Measurements from ENCODE around the gene RXFP4. TPM values are rescaled to one million over a fixed set of nuclear protein-coding genes. Genes with fewer than 3 reads are reported as not detected.

RXFP4 gene
- total RNA-seq, 6 donors from 2014 or later, result not detected

DNA sequence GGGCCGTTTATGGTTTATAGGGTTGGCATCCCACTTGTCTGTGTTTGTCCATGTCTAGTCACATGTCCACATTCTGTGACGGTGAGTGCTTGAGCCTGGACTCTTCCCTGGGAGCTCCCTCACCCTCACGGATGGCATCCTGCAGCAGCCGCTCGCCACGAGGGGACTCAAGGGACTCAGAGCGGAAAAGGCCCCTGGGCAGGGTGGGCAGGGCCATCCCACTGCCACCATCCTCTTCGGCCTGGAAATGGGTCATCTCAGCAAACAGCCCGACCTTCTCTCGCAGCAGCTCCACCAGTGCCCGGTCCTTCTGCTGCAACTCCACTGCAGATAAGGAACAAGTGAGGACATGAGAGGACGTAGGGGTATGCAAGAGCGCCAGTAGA is 11.1 kb downstream of the RXFP4 start:
- no peak for DNase-seq
- Histone ChIP-seq H3K36me3 (peaks cover 81 to 100% (median 94%) of the 10 kb centered on the region in 4 donors), H3K27me3 (no peaks in the 10 kb centered on the region), H3K9me3 (no peaks in the 10 kb centered on the region), H3K4me3 (no peak overlapping the region), H3K27ac (peak overlapping the region in 2 of 4 donors; percentile 30 to 50), H3K4me1 (no peaks in the 10 kb centered on the region)
- TF ChIP-seq, protein P1, sequence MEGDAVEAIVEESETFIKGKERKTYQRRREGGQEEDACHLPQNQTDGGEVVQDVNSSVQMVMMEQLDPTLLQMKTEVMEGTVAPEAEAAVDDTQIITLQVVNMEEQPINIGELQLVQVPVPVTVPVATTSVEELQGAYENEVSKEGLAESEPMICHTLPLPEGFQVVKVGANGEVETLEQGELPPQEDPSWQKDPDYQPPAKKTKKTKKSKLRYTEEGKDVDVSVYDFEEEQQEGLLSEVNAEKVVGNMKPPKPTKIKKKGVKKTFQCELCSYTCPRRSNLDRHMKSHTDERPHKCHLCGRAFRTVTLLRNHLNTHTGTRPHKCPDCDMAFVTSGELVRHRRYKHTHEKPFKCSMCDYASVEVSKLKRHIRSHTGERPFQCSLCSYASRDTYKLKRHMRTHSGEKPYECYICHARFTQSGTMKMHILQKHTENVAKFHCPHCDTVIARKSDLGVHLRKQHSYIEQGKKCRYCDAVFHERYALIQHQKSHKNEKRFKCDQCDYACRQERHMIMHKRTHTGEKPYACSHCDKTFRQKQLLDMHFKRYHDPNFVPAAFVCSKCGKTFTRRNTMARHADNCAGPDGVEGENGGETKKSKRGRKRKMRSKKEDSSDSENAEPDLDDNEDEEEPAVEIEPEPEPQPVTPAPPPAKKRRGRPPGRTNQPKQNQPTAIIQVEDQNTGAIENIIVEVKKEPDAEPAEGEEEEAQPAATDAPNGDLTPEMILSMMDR (IDR thresholded peaks at IDR 0.05), result no peak
- no peak for ATAC-seq (ENCODE audit: low FRiP score in 2 of 2)
- WGBS, 2 donors, result 77 to 84% methylated on average over 5 to 13 of the region's 13 CpGs

DNA sequence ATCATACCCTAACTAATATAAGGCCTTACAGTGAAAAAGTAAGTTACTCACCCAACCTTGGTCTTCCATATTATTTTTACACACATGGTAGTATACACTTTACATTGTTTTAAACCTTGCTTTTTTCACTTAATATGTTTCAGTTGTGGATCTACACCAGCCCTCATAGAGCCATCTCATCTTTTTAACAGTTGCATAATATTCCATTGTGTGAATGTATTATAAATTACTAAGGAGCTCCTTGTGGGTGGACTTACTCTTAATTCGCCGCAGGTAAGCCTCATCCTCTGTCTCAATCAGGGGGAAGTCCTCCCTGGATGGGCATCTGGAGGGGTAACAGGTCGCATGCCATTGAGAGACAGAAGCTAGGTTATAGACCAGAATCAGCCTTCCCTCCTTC is 13.2 kb downstream of the RXFP4 start:
- H3K27ac ChIP-seq, result peak overlapping the region in 2 of 4 donors; percentile 17 to 38
- no peaks in the 10 kb centered on the region for H3K9me3 ChIP-seq
- no peaks in the 10 kb centered on the region for H3K27me3 ChIP-seq
- TF ChIP-seq EP300 (IDR thresholded peaks at IDR 0.05) (no peak), POLR2A (IDR thresholded peaks at IDR 0.05) (no peak), POLR2AphosphoS5 (IDR thresholded peaks at IDR 0.05) (no peak)
- TF ChIP-seq, protein P1 (IDR thresholded peaks at IDR 0.05), result no peak
- no peak for DNase-seq
- WGBS, 2 donors, result 96 to 98% methylated on average over 3 of the region's 3 CpGs
- H3K4me3 ChIP-seq, result no peak overlapping the region
- peaks cover 81 to 100% (median 94%) of the 10 kb centered on the region in 4 donors for H3K36me3 ChIP-seq
- H3K4me1 ChIP-seq, result no peaks in the 10 kb centered on the region
- no peak for ATAC-seq (ENCODE audit: low FRiP score in 2 of 2)

DNA sequence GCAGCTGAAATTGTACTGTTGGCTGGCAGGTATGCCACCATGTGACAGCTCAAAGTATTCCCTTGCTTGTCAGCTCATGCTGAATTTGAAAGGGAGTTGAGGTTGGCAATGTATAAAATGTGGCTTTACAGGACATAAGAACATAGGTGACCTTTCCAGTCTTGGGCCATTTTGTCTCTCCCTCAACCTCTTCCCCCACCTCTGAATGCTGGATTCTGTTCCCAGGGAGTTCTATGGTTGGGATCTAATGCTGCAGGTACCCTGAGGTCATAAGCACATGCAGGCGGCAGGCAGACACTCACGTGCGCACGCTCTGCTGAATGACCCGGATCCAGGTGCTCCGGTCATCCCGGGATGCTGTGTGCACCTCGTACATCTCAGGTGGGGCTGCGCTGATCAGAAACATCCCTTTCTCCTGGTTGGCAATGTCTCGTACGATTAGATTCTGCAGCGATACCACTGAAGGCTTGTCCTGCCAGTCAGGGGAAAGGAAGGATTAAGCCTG is 16.0 kb downstream of the RXFP4 start:
- Histone ChIP-seq H3K9me3 (no peaks in the 10 kb centered on the region), H3K4me1 (peaks cover 8 to 12% (median 11%) of the 10 kb centered on the region in 4 donors), H3K36me3 (peaks cover 69 to 100% (median 94%) of the 10 kb centered on the region in 4 donors), H3K4me3 (no peak overlapping the region), H3K27ac (peak overlapping the region in 1 of 4 donors; percentile 4), H3K27me3 (no peaks in the 10 kb centered on the region)
- no peak for TF ChIP-seq EP300 (IDR thresholded peaks at IDR 0.05)
- TF ChIP-seq, protein P1 (IDR thresholded peaks at IDR 0.05), result no peak
- TF ChIP-seq POLR2A (IDR thresholded peaks at IDR 0.05), result no peak
- 87 to 92% methylated on average over 12 of the region's 12 CpGs for WGBS, 2 donors
- peak in 1 of 2 donors; percentile 28 for DNase-seq
- no peak for ATAC-seq (ENCODE audit: low FRiP score in 2 of 2)

DNA sequence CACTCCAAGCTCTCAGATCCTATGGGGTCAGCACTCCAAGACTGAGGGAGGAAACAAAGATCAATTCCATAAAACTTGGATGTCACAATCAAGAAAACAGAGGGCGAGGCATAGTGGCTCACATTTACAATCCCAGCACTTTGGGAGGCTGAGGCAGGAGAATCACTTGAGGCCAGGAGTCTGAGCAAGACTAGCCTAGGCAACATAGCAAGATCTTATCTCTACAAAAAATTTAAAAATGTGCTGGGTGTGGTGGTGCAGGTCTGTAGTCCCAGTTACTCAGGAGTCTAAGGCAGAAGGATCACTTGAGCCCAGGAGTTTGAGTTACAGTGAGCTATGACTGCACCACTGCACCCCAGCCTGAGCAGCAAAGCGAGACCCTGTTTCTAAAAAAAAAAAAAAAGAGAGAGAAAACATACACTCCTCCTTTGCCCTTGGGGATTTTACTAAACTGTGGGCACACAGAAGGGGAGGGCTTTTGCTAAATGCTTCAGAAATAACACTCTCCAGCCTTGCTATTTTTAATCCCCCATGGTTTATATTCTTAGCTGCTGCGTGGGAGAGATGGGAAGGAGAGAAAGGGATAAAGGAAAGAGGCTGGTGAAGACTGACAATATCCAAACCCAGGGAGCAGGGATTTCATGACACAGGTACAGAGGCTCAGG is 18.8 kb downstream of the RXFP4 start:
- Histone ChIP-seq H3K27me3 (no peaks in the 10 kb centered on the region), H3K27ac (peak overlapping the region; percentile 9 to 76 (median 60)), H3K4me1 (peaks cover 14 to 26% (median 23%) of the 10 kb centered on the region in 4 donors), H3K36me3 (peaks cover 59 to 98% (median 96%) of the 10 kb centered on the region in 4 donors), H3K9me3 (no peaks in the 10 kb centered on the region), H3K4me3 (no peak overlapping the region)
- TF ChIP-seq POLR2A (IDR thresholded peaks at IDR 0.05) (no peak), EP300 (IDR thresholded peaks at IDR 0.05) (no peak), POLR2AphosphoS5 (IDR thresholded peaks at IDR 0.05) (no peak)
- ATAC-seq (ENCODE audit: low FRiP score in 2 of 2) (no peak), DNase-seq (no peak)
- 89% methylated on average over 3 of the region's 3 CpGs for WGBS, 2 donors

DNA sequence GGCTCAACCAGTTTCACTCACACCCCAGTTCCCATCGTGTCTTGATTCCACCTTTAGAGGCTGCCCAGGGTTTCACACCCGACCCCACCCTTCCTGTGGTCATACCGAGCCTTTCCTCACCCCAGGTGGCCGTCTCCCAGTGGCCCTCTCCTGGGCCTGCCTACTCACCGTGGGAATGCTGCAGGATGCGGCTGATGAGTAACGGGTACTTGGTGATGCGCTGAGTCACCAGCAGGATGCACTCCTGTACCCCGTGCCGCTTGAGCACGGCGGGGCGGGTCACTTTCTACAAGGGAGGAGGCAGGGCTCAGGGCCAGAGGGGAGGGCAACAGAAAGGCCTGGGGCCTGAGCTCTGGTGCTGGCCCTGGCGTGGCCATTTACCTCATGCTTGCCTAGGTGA is 20.5 kb downstream of the RXFP4 start:
- Histone ChIP-seq H3K9me3 (no peaks in the 10 kb centered on the region), H3K4me1 (peaks cover 31 to 40% (median 37%) of the 10 kb centered on the region in 4 donors), H3K36me3 (peaks cover 64 to 98% (median 95%) of the 10 kb centered on the region in 4 donors), H3K27ac (peak overlapping the region; percentile 57 to 76 (median 72)), H3K4me3 (no peak overlapping the region), H3K27me3 (no peaks in the 10 kb centered on the region)
- 36 to 43% methylated on average over 10 to 14 of the region's 14 CpGs for WGBS, 2 donors
- ATAC-seq (ENCODE audit: low FRiP score in 2 of 2) (peak; percentile 79 to 82), DNase-seq (peak; percentile 72 to 74)
- TF ChIP-seq POLR2AphosphoS5 (IDR thresholded peaks at IDR 0.05) (peak; percentile 28 to 57), POLR2A (IDR thresholded peaks at IDR 0.05) (no peak), EP300 (IDR thresholded peaks at IDR 0.05) (peak in 1 of 4 donors; percentile 9)
- TF ChIP-seq, protein P1 (IDR thresholded peaks at IDR 0.05), result peak; percentile 27 to 61 (median 42)

All from upper lobe of left lung (tissue), 6 donors.